Fibroblast of lung (primary cell): Measurements from ENCODE around the gene TPM2.

ENCODE experiments used
- EZH2 ChIP-seq: IDR thresholded peaks from 2 replicates; pipeline ENCODE4 v1.5.1; 2012; ENCODE audit warnings: low read length, control low read depth, mild to moderate bottlenecking; ENCODE audit errors: missing control alignments
- TF ChIP-seq, protein P1 (sequence below), 2 donors: IDR thresholded peaks in 1 of 2; conservative IDR thresholded peaks in 1 of 2; 1 replicate in 1 of 2; 2 replicates in 1 of 2; pipeline ENCODE4 v1.5.1; 2011 to 2012; ENCODE audit warnings: low read length in 2 of 2, control low read depth in 1 of 2, inconsistent platforms in 1 of 2, low read depth in 1 of 2, mild to moderate bottlenecking in 1 of 2

DNA sequence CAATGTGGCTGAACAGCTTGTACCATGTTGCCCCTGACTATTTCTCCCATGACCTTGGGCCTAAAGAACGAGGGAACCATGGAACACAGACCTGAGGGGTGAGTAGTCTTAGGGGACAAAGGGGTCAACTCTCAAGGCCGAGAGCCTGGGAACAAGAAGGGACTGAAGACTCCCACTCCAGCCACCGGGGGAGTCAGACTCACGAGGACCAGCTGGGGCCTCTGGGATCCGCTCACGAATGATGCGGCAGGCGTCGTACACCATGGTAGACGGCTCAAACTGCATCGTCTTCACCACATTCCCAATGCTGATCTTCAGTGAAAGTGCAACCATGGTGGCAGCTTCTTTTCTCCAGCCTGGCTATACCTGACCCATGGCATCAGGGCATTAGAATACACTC lies 35.6 kb upstream of the TPM2 start:
- TF ChIP-seq, protein P1, sequence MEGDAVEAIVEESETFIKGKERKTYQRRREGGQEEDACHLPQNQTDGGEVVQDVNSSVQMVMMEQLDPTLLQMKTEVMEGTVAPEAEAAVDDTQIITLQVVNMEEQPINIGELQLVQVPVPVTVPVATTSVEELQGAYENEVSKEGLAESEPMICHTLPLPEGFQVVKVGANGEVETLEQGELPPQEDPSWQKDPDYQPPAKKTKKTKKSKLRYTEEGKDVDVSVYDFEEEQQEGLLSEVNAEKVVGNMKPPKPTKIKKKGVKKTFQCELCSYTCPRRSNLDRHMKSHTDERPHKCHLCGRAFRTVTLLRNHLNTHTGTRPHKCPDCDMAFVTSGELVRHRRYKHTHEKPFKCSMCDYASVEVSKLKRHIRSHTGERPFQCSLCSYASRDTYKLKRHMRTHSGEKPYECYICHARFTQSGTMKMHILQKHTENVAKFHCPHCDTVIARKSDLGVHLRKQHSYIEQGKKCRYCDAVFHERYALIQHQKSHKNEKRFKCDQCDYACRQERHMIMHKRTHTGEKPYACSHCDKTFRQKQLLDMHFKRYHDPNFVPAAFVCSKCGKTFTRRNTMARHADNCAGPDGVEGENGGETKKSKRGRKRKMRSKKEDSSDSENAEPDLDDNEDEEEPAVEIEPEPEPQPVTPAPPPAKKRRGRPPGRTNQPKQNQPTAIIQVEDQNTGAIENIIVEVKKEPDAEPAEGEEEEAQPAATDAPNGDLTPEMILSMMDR (conservative IDR thresholded peaks at IDR 0.05 in 1 of 2, IDR thresholded peaks at IDR 0.05 in 1 of 2; ENCODE audit: low read depth in 1 of 2, low read length in 2 of 2), result no peak
- no peak for TF ChIP-seq EZH2
